Measurements from ENCODE around the gene MRPL58.
A peak's percentile ranks its signal among the peaks of the same experiment; 100 is the strongest.

MRPL58 gene

GRCh38 chr17:75046407-75047289 is 34.2 kb downstream of the MRPL58 start, which contains the start of the genes ATP5PD and KCTD2 (continued):
- TF ChIP-seq ZFP69B (tag by site-specific recombination; IDR thresholded peaks at IDR 0.05) (peak; percentile 64), ZFHX2 (tag by site-specific recombination; conservative IDR thresholded peaks at IDR 0.05) (peak; percentile 88), ZNF843 (tag by site-specific recombination; IDR thresholded peaks at IDR 0.05) (no peak), ZNF555 (tag by site-specific recombination; conservative IDR thresholded peaks at IDR 0.05) (no peak), ZSCAN30 (tag by site-specific recombination; IDR thresholded peaks at IDR 0.05) (peak; percentile 68), ZNF449 (tag by site-specific recombination; IDR thresholded peaks at IDR 0.05) (no peak), ZNF768 (tag by site-specific recombination; IDR thresholded peaks at IDR 0.05) (no peak), FEZF1 (tag by site-specific recombination; IDR thresholded peaks at IDR 0.05) (no peak), ZBTB48 (tag by site-specific recombination; IDR thresholded peaks at IDR 0.05) (peak; percentile 100), ZNF777 (tag by site-specific recombination; IDR thresholded peaks at IDR 0.05; ENCODE audit: borderline replicate concordance) (no peak), ZNF560 (tag by site-specific recombination; IDR thresholded peaks at IDR 0.05; ENCODE audit: borderline replicate concordance) (no peak), PBX3 (CRISPR knock-in tag; IDR thresholded peaks at IDR 0.05) (peak; percentile 83), WT1 (tag by site-specific recombination; IDR thresholded peaks at IDR 0.05) (no peak), AEBP2 (tag by site-specific recombination; IDR thresholded peaks at IDR 0.05; ENCODE audit: borderline replicate concordance) (no peak), ZNF140 (tag by site-specific recombination; IDR thresholded peaks at IDR 0.05) (no peak), ZNF214 (tag by site-specific recombination; IDR thresholded peaks at IDR 0.05; ENCODE audit: borderline replicate concordance) (no peak), ZNF664 (tag by site-specific recombination; IDR thresholded peaks at IDR 0.05) (peak; percentile 95), PRDM10 (tag by site-specific recombination; IDR thresholded peaks at IDR 0.05) (peak; percentile 94), ZBTB10 (tag by site-specific recombination; IDR thresholded peaks at IDR 0.05) (peak; percentile 71), ZNF514 (tag by site-specific recombination; IDR thresholded peaks at IDR 0.05) (no peak), TCF7L2 (IDR thresholded peaks at IDR 0.05; ENCODE audit: borderline replicate concordance, low read depth, low read length) (no peak), ZNF426 (tag by site-specific recombination; IDR thresholded peaks at IDR 0.05) (no peak), ZNF529 (tag by site-specific recombination; IDR thresholded peaks at IDR 0.05; ENCODE audit: insufficient replicate concordance) (no peak), KLF16 (tag by site-specific recombination; IDR thresholded peaks at IDR 0.05) (peak; percentile 50; the same call in 1 of the 2 replicates), MYNN (tag by site-specific recombination; IDR thresholded peaks at IDR 0.05; ENCODE audit: borderline replicate concordance) (0 out of 2 replicates have a peak, but pooled peaks have one; percentile 39), ZNF132 (tag by site-specific recombination; IDR thresholded peaks at IDR 0.05; ENCODE audit: borderline replicate concordance) (no peak), ZNF23 (tag by site-specific recombination; IDR thresholded peaks at IDR 0.05; ENCODE audit: borderline replicate concordance) (no peak), ZNF837 (tag by site-specific recombination; IDR thresholded peaks at IDR 0.05) (no peak; the same call in 1 of the 2 replicates), ZNF544 (tag by site-specific recombination; IDR thresholded peaks at IDR 0.05) (no peak)
